HG02840 (cell line): Measurements from ENCODE around the gene GPR83.
"Not testable (repeated sequence)": the region's sequence is repeated elsewhere in the genome, so short reads cannot be mapped to it uniquely, and the experiment has no call there.

Source experiments
- ATAC-seq: cut with Tn5 transposase; IDR thresholded peaks from one replicate; pipeline ENCODE4 v1.9.1; 2021; ENCODE audit warnings: mild to moderate bottlenecking, moderate library complexity, moderate number of reproducible peaks; ENCODE audit not compliant: unreplicated experiment, low FRiP score

The GPR83 gene

GRCh38 chr11:94376841-94377240 is 24.4 kb downstream of the GPR83 start:
- no peak for ATAC-seq

GRCh38 chr11:94370576-94370975 is 30.6 kb downstream of the GPR83 start:
- ATAC-seq: not testable (repeated sequence)

GRCh38 chr11:94350850-94351563 is 50.2 kb downstream of the GPR83 start:
- not testable (repeated sequence) for ATAC-seq

GRCh38 chr11:94346311-94346710 is 54.9 kb downstream of the GPR83 start:
- not testable (repeated sequence) for ATAC-seq

GRCh38 chr11:94343495-94343894 is 57.7 kb downstream of the GPR83 start:
- ATAC-seq: no peak

DNA sequence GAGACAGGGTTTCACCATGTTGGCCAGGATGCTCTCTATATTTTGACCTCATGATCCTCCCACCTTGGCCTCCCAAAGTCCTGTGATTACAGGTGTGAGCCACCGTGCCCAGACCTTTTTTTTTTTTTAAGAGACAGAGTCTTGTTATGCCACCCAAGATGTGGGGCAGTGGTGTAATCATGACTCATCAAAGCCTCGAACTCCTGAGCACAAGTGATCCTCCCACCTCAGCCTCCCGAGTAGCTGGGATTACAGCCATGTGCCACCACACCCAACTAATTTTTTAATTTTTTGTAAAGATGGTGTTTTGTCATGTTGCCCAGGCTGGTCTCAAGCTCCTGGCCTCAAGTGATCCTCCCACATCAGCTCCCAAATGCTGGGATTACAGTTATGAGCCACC is 59.0 kb downstream of the GPR83 start:
- ATAC-seq: no peak

GRCh38 chr11:94338651-94339050 is 62.6 kb downstream of the GPR83 start:
- ATAC-seq: no peak

GRCh38 chr11:94336033-94336432 is 65.2 kb downstream of the GPR83 start:
- no peak for ATAC-seq

DNA sequence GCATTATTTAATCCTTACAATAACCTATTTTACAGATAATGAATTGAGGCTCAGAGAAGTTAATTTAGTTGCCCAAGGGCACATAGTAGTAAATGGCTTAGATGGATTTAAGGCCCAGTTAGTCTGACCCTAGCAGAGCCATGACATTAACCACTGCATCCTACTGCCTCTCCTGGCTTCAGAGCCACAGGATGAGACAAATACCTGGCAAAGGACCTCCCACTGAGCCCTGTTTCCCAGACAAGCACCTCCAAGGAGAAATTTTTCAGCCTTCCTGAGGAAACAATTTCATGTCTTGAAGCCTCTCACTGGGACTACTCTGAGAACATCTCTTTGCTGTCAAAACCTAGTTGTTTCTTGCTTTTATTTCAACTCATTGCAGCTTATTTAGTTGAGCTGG is 68.4 kb downstream of the GPR83 start:
- ATAC-seq: no peak

GRCh38 chr11:94330789-94331188 is 70.4 kb downstream of the GPR83 start:
- ATAC-seq: no peak

GRCh38 chr11:94329501-94329900 is 71.7 kb downstream of the GPR83 start:
- no peak for ATAC-seq

GRCh38 chr11:94328587-94329080 is 72.6 kb downstream of the GPR83 start:
- no peak for ATAC-seq
